ENCODE results near the gene ADGRB2.

DNA sequence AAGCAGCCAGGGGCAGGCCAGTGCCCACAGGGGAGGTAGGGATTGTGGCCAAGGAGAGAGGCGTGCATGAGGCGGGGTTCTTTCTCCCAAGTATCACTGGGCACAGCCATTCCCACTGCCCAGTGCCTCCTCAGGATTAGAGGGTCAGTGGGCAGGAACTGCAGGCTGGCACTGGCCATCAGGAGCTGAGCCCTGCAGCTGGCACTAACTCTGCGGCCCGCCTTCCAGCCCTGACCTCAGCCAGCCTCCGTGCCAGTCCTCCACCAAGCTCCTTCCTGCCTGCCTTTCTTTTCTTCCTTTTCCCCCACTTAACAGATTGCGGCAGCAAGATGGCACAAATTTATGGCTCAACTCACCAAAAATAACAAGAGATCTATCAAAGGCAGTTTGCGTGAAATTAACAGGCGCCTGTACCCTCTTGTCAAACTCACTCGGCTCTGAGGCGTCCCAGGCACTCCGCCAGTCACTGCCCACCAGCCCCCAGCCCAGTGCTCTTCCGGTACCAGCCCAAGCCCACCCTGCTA is 11.1 kb downstream of the ADGRB2 start:
- TF ChIP-seq EZH2 (IDR thresholded peaks at IDR 0.05; ENCODE audit: insufficient read depth, poor library complexity, severe bottlenecking) = no peak
- no peak for TF ChIP-seq EZH2phosphoT487 (IDR thresholded peaks at IDR 0.05; ENCODE audit: insufficient read depth, low read depth)

Data from GM23248 (cell line).